ENCODE measurements around the gene SIGLEC8. TPM values are rescaled to one million over a fixed set of nuclear protein-coding genes. Genes with fewer than 3 reads are reported as not detected.

SIGLEC8 gene
- total RNA-seq, 2 experiments from 2014 or later: not detected

DNA sequence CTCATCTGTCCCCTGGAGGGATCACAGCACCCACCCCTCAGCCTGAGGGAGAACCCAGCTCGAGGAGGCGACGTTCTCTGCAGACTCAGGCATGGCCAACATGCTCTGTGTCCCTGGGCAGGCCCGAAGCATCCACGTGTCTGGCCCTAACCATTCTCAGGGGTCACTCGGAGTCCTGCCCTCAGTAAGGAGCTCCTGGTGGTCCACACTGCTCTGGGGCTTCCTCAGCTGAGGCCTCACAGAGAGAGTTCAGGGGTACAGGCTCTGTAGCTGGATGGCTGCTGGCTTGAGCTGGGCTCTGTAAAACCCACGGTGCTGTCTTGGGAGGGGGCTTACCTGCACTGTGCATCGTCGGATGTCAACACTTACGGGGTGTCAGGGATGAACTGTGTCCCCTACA lies 4.4 kb upstream of the SIGLEC8 start:
- no TSS peak for BruUV-seq (replicated peaks)
- no peak for DNase-seq (ENCODE audit: low spot score)
- CTCF ChIA-PET (ENCODE audit: unreplicated experiment): no interaction called here
- no peaks in the 10 kb centered on the region for H3K36me3 ChIP-seq (ENCODE audit: insufficient read depth, low read length)
- no peaks in the 10 kb centered on the region for H4K20me1 ChIP-seq (ENCODE audit: insufficient read depth, low read length)
- H2AFZ ChIP-seq (ENCODE audit: low read length): no peak overlapping the region
- H3K9me2 ChIP-seq (ENCODE audit: insufficient read depth, low read length): no peaks in the 10 kb centered on the region
- no peaks in the 10 kb centered on the region for H3K79me2 ChIP-seq (ENCODE audit: insufficient read depth, low read depth, low read length)
- POLR2A ChIA-PET: no interaction called here
- intact Hi-C loops (cut with micrococcal nuclease; ENCODE audit: unreplicated experiment): no loop called here
- H3K4me2 ChIP-seq (ENCODE audit: low read length): no peak overlapping the region
- H3K9me3 ChIP-seq (ENCODE audit: low read length): no peaks in the 10 kb centered on the region
- H3K4me3 ChIP-seq (ENCODE audit: low read depth, low read length, poor library complexity, severe bottlenecking): no peak overlapping the region
- TF ChIP-seq, protein P1, sequence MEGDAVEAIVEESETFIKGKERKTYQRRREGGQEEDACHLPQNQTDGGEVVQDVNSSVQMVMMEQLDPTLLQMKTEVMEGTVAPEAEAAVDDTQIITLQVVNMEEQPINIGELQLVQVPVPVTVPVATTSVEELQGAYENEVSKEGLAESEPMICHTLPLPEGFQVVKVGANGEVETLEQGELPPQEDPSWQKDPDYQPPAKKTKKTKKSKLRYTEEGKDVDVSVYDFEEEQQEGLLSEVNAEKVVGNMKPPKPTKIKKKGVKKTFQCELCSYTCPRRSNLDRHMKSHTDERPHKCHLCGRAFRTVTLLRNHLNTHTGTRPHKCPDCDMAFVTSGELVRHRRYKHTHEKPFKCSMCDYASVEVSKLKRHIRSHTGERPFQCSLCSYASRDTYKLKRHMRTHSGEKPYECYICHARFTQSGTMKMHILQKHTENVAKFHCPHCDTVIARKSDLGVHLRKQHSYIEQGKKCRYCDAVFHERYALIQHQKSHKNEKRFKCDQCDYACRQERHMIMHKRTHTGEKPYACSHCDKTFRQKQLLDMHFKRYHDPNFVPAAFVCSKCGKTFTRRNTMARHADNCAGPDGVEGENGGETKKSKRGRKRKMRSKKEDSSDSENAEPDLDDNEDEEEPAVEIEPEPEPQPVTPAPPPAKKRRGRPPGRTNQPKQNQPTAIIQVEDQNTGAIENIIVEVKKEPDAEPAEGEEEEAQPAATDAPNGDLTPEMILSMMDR (conservative IDR thresholded peaks at IDR 0.05; ENCODE audit: low read length): no peak
- no peak for TF ChIP-seq EZH2phosphoT487 (IDR thresholded peaks at IDR 0.05; ENCODE audit: borderline replicate concordance, low read depth, low read length)
- H3K27ac ChIP-seq (ENCODE audit: low read depth, low read length, poor library complexity, severe bottlenecking): no peak overlapping the region
- no peaks in the 10 kb centered on the region for H3K4me1 ChIP-seq (ENCODE audit: insufficient read depth, low read length, poor library complexity, severe bottlenecking)

DNA sequence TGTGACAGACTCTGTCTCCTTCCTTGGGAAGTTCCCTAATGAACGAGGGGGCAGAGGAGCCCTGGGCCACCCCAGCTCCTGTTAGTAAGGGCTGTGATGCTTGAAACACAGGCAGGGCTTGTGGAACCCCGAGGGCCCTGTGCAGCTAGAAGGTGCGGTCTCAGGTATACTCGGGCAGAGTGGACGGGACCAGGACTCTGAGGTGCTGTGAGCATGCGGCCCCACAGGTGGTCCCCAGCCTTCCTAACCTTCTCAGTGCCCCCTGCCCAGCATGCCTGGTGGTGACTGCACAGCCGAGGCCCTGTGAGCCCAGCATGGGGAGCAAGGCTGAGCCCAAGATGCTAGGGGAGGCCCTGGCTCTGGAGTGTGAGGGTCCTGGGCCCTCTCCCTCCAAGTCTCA lies 4.0 kb upstream of the SIGLEC8 start:
- TF ChIP-seq, protein P1 (conservative IDR thresholded peaks at IDR 0.05; ENCODE audit: low read length): no peak
- no peak for TF ChIP-seq EZH2phosphoT487 (IDR thresholded peaks at IDR 0.05; ENCODE audit: borderline replicate concordance, low read depth, low read length)
- intact Hi-C loops (cut with micrococcal nuclease; ENCODE audit: unreplicated experiment): no loop called here
- H2AFZ ChIP-seq (ENCODE audit: low read length): no peak overlapping the region
- DNase-seq (ENCODE audit: low spot score): no peak
- no peaks in the 10 kb centered on the region for H3K79me2 ChIP-seq (ENCODE audit: insufficient read depth, low read depth, low read length)
- no peaks in the 10 kb centered on the region for H3K9me3 ChIP-seq (ENCODE audit: low read length)
- H3K9me2 ChIP-seq (ENCODE audit: insufficient read depth, low read length): no peaks in the 10 kb centered on the region
- no peaks in the 10 kb centered on the region for H3K4me1 ChIP-seq (ENCODE audit: insufficient read depth, low read length, poor library complexity, severe bottlenecking)
- H3K36me3 ChIP-seq (ENCODE audit: insufficient read depth, low read length): no peaks in the 10 kb centered on the region
- no peak overlapping the region for H3K4me2 ChIP-seq (ENCODE audit: low read length)
- no peaks in the 10 kb centered on the region for H4K20me1 ChIP-seq (ENCODE audit: insufficient read depth, low read length)
- H3K4me3 ChIP-seq (ENCODE audit: low read depth, low read length, poor library complexity, severe bottlenecking): no peak overlapping the region
- POLR2A ChIA-PET: no interaction called here
- CTCF ChIA-PET (ENCODE audit: unreplicated experiment): no interaction called here
- BruUV-seq (replicated peaks): no TSS peak
- H3K27ac ChIP-seq (ENCODE audit: low read depth, low read length, poor library complexity, severe bottlenecking): no peak overlapping the region

DNA sequence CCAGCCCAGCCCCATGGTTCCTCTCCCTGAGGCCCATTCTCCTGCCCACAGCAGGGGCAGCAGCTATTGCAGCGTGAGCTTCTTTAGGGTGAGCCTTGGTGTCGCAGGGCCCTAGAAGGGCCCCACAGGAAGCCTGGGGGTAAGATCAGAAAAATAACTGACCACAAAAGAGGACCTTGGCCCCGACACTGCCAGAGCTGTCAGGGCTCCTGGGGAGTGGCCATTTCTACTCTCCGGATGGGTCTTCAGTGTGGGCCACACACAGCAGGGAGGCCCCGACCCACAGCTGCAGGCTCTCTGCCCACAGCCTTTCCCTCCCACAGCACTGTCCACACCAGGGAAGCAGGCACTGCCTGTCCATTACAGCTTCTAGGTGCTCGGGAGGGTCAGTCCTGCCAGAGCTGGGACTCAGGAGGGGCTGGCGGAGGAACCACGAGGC lies 3.5 kb upstream of the SIGLEC8 start:
- ChIA-PET POLR2A (no interaction called here), CTCF (ENCODE audit: unreplicated experiment) (no interaction called here)
- DNase-seq (ENCODE audit: low spot score): no peak
- H3K36me3 ChIP-seq (ENCODE audit: insufficient read depth, low read length): no peaks in the 10 kb centered on the region
- no peak overlapping the region for H3K4me2 ChIP-seq (ENCODE audit: low read length)
- intact Hi-C loops (cut with micrococcal nuclease; ENCODE audit: unreplicated experiment): no loop called here
- H3K79me2 ChIP-seq (ENCODE audit: insufficient read depth, low read depth, low read length): no peaks in the 10 kb centered on the region
- no peaks in the 10 kb centered on the region for H4K20me1 ChIP-seq (ENCODE audit: insufficient read depth, low read length)
- H3K9me3 ChIP-seq (ENCODE audit: low read length): no peaks in the 10 kb centered on the region
- no TSS peak for BruUV-seq (replicated peaks)
- no peaks in the 10 kb centered on the region for H3K9me2 ChIP-seq (ENCODE audit: insufficient read depth, low read length)
- no peak overlapping the region for H3K4me3 ChIP-seq (ENCODE audit: low read depth, low read length, poor library complexity, severe bottlenecking)
- no peak for TF ChIP-seq EZH2phosphoT487 (IDR thresholded peaks at IDR 0.05; ENCODE audit: borderline replicate concordance, low read depth, low read length)
- TF ChIP-seq, protein P1 (conservative IDR thresholded peaks at IDR 0.05; ENCODE audit: low read length): no peak
- H3K4me1 ChIP-seq (ENCODE audit: insufficient read depth, low read length, poor library complexity, severe bottlenecking): no peaks in the 10 kb centered on the region
- no peak overlapping the region for H3K27ac ChIP-seq (ENCODE audit: low read depth, low read length, poor library complexity, severe bottlenecking)
- H2AFZ ChIP-seq (ENCODE audit: low read length): no peak overlapping the region
